PC-9 (cell line): ENCODE results near the gene ZFY.

Source experiments
- EZH2 ChIP-seq: fragments of 200-600 bp; sonication (generic); IDR thresholded peaks from 2 replicates; pipeline ENCODE4 v1.8.0; 2017; ENCODE audit warnings: antibody characterized with exemption, low read depth
- TF ChIP-seq, protein P1 (sequence below): fragments of 200-600 bp; sonication (generic); conservative IDR thresholded peaks from 2 replicates; pipeline ENCODE4 v1.6.1; 2017; ENCODE audit warnings: mixed run types, antibody characterized with exemption, mild to moderate bottlenecking, moderate library complexity

DNA sequence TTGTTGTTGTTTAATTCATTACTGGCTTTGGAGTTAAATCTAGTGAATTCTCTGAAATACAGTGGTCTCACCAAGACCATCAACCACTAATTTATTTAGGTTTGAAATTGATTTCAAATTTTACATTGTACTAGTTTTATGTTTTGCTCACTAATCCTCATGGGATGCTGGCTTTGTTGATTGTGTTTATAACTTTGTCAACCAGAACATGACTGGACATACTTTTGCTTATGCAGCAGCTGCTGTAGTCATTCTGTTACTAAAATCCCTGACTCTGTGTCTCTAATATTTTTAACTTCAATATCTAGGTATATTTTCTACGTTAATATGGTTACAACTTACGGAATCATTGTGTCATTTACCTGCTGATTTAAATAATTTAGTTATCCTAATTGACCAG is 26.9 kb downstream of the ZFY start:
- TF ChIP-seq, protein P1, sequence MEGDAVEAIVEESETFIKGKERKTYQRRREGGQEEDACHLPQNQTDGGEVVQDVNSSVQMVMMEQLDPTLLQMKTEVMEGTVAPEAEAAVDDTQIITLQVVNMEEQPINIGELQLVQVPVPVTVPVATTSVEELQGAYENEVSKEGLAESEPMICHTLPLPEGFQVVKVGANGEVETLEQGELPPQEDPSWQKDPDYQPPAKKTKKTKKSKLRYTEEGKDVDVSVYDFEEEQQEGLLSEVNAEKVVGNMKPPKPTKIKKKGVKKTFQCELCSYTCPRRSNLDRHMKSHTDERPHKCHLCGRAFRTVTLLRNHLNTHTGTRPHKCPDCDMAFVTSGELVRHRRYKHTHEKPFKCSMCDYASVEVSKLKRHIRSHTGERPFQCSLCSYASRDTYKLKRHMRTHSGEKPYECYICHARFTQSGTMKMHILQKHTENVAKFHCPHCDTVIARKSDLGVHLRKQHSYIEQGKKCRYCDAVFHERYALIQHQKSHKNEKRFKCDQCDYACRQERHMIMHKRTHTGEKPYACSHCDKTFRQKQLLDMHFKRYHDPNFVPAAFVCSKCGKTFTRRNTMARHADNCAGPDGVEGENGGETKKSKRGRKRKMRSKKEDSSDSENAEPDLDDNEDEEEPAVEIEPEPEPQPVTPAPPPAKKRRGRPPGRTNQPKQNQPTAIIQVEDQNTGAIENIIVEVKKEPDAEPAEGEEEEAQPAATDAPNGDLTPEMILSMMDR: no peak
- TF ChIP-seq EZH2: no peak
